Daoy (cell line): ENCODE results near the gene FOXJ1. TPM values are rescaled to one million over a fixed set of nuclear protein-coding genes. Genes with fewer than 3 reads are reported as not detected.

Source experiments
- DNase-seq: peaks from one replicate; pipeline ENCODE4 v3.0.0-alpha.2; 2015; ENCODE audit warnings: low read depth
- total RNA-seq: library from RNA; depleted of rRNA; stranded (reverse); fragments of >200 nt; shearing (Covaris generic); gene quantifications from 2 replicates; pipeline ENCODE4 v1.2.3, GENCODE V29; 2014; rRNA removed

Gene FOXJ1
- total RNA-seq, 1 experiment from 2014 or later: not detected

- no peak for DNase-seq
Observed at GRCh38 chr17:76092526-76093413, 48.3 kb downstream of the FOXJ1 start.

- no peak for DNase-seq
Observed at GRCh38 chr17:76091526-76092286, 49.3 kb downstream of the FOXJ1 start.

GRCh38 chr17:76090517-76091129 is 50.4 kb downstream of the FOXJ1 start:
- no peak for DNase-seq

DNA sequence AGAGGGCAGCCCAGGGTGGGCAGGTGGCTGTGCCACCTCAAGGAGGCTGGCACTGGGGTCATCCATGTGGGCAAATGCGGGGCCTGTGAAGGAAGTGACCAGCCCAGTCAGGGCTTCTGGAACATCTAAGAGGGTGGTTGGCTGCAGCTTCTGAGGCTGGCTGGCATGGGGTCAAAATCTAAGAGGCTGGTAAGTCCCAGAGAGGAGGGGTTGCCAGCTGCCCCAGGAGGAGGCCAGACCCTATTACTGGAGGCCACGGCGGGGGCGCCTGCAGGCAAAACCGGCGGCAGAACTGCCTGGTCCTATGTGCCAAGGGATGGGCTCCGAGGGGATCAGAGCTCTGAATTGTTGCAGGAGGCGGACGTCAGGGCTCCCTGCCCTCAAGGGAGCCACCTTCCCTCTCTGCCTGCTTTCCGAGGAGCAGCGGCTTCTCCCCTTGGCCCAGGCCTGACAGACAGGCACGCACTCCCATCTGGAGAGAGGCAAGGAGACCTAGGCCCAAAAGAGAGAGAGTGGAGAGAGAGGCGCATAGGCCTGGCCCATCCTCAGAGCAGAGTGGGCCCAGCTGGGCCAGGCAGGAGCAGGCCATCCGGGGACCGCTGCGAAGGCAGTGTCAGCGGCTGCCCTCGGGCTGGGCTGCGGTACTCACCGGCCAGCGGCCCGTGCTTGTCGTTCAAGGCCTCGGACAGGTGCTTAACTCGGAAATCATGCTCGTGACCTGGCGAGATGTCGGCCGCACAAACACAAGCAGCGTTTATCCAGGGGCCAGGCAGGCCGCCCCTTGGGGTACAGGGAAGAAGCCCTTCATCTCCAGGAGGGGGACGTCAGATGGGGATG is 51.1 kb downstream of the FOXJ1 start:
- no peak for DNase-seq

DNA sequence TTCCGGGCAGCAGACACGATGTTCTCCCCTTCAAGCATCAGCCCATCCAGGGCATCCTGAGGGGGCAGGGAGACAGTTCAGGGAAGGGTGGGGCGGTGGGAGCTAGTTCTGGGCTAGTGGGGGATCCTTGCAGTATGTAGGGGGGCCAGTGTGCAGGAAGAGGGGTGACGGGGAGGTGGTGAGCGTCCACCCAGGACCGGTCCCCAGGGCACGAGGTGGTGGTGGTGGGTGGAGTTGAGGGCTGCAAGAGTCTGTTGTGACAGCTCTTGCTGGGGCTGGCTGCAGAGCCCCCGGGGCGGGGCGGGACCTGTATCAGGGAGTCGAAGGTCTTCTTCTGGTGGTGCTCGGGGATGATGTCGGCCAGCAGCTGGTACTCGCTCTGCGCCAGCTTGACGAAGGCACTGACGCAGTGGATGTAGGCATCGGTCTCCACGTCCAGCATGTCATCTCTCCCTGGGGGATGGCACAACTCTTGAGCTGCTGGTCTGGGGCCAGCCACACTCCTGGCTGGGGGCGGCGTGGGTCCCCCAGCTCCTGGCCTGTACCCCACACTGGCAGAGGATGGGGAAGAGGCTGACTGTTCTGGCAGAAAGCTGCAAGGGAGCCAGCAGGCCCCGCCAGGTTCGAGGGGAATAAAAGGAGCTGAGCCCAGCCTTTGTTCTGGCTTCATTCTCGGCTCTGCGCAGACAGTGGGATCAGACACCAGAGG is 52.0 kb downstream of the FOXJ1 start:
- DNase-seq: no peak

- no peak for DNase-seq
Observed at GRCh38 chr17:76088041-76088867, 52.8 kb downstream of the FOXJ1 start.

GRCh38 chr17:76087531-76087930 is 53.5 kb downstream of the FOXJ1 start:
- no peak for DNase-seq

- no peak for DNase-seq
Observed at GRCh38 chr17:76086384-76086783, 54.7 kb downstream of the FOXJ1 start.

Other genes with a start within 250 kb of the FOXJ1 start
- gene TRIM65, start 244.3 kb downstream of the FOXJ1 start, total RNA-seq: 15.6 and 24.1 TPM in 2 replicates
- 27.7 and 34.8 TPM in 2 replicates for gene MRPL38, start 236.4 kb downstream of the FOXJ1 start, total RNA-seq
- 6.3 and 8.0 TPM in 2 replicates for gene FBF1, start 200.2 kb downstream of the FOXJ1 start, total RNA-seq
- 28.5 and 35.0 TPM in 2 replicates for gene ACOX1, start 162.1 kb downstream of the FOXJ1 start, total RNA-seq
- 11.1 and 15.0 TPM in 2 replicates for gene TEN1, start 162.0 kb downstream of the FOXJ1 start, total RNA-seq
- 1.3 and 1.5 TPM in 2 replicates for gene CDK3, start 140.4 kb downstream of the FOXJ1 start, total RNA-seq
- 0.06 and 0.12 TPM in 2 replicates for gene EVPL, start 113.9 kb downstream of the FOXJ1 start, total RNA-seq
- 19.1 and 25.4 TPM in 2 replicates for gene SRP68, start 68.7 kb downstream of the FOXJ1 start, total RNA-seq
- gene GALR2, start 66.5 kb downstream of the FOXJ1 start, total RNA-seq: not detected in 2 replicates
- gene ZACN, start 62.1 kb downstream of the FOXJ1 start, total RNA-seq: not detected in 2 replicates
- 45.4 and 48.9 TPM in 2 replicates for gene EXOC7, start 37.5 kb downstream of the FOXJ1 start, total RNA-seq
- gene RNF157, start 99.2 kb upstream of the FOXJ1 start, total RNA-seq: 4.8 and 7.3 TPM in 2 replicates
- gene UBALD2, start 124.1 kb upstream of the FOXJ1 start, total RNA-seq: 11.5 and 15.9 TPM in 2 replicates
- 0.45 and 1.5 TPM in 2 replicates for gene QRICH2, start 167.0 kb upstream of the FOXJ1 start, total RNA-seq
- gene PRPSAP1, start 212.7 kb upstream of the FOXJ1 start, total RNA-seq: 30.3 and 39.2 TPM in 2 replicates
- gene SPHK1, start 243.4 kb upstream of the FOXJ1 start, total RNA-seq: 72.9 and 91.9 TPM in 2 replicates